Tongue (tissue), 2 donors: ENCODE data around the gene PRPSAP1. TPM values are rescaled to one million over a fixed set of nuclear protein-coding genes. Genes with fewer than 3 reads are reported as not detected.
A peak's percentile ranks its signal among the peaks of the same experiment; 100 is the strongest.

Experiments used
- DNase-seq: peaks from one replicate; pipeline ENCODE4 v3.0.0-alpha.2; 2015
- total RNA-seq: library from RNA; depleted of rRNA; stranded (reverse); fragments of >200 nt; gene quantifications from one replicate; pipeline ENCODE4 v1.2.3, GENCODE V29; 2014

PRPSAP1 gene
- total RNA-seq: 55.8 TPM

- peak; percentile 95 for DNase-seq
Measured at GRCh38 chr17:76353599-76354316, at the start of gene PRPSAP1. Gene PRPSAP1 (minus strand): TSS chr17:76353916. CDS start chr17:76353703, 213 bp downstream.

GRCh38 chr17:76402711-76403110, 49.0 kb upstream of the PRPSAP1 start:
- no peak for DNase-seq

GRCh38 chr17:76399175-76400172, 45.8 kb upstream of the PRPSAP1 start:
- no peak for DNase-seq

GRCh38 chr17:76398523-76399174, 44.9 kb upstream of the PRPSAP1 start:
- DNase-seq: no peak

- DNase-seq: peak; percentile 96
Measured at GRCh38 chr17:76397687-76398522, 44.2 kb upstream of the PRPSAP1 start.

- no peak for DNase-seq
Measured at GRCh38 chr17:76397184-76397583, 43.5 kb upstream of the PRPSAP1 start.

- DNase-seq: no peak
Measured at GRCh38 chr17:76395980-76396379, 42.3 kb upstream of the PRPSAP1 start.

GRCh38 chr17:76394166-76394565, 40.5 kb upstream of the PRPSAP1 start:
- no peak for DNase-seq

GRCh38 chr17:76391200-76391715, 37.5 kb upstream of the PRPSAP1 start:
- DNase-seq: no peak

GRCh38 chr17:76390003-76390421, 36.3 kb upstream of the PRPSAP1 start:
- peak; percentile 51 for DNase-seq

- peak; percentile 16 for DNase-seq
Measured at GRCh38 chr17:76388966-76389888, 35.5 kb upstream of the PRPSAP1 start.

- no peak for DNase-seq
Measured at GRCh38 chr17:76386966-76387765, 33.5 kb upstream of the PRPSAP1 start.

GRCh38 chr17:76385892-76386786, 32.4 kb upstream of the PRPSAP1 start:
- peak; percentile 76 for DNase-seq

GRCh38 chr17:76384987-76385891, 31.5 kb upstream of the PRPSAP1 start:
- peak; percentile 30 for DNase-seq

- peak; percentile 83 for DNase-seq
Measured at GRCh38 chr17:76384222-76384986, 30.7 kb upstream of the PRPSAP1 start, which contains the start of gene SPHK1. Gene SPHK1 (plus strand): TSS chr17:76384609. CDS start chr17:76385645, 1,036 bp downstream.
